GF-D8 (cell line): ENCODE measurements around the gene MAPKAP1.
"Not testable (repeated sequence)": the region's sequence is repeated elsewhere in the genome, so short reads cannot be mapped to it uniquely, and the experiment has no call there.

ENCODE experiments used
- DNase-seq: peaks from one replicate; lab custom pipeline; 2025; lab: John Stamatoyannopoulos, UW

The MAPKAP1 gene

GRCh38 chr9:125603478-125604021 lies 103.5 kb downstream of the MAPKAP1 start:
- DNase-seq, result no peak

GRCh38 chr9:125601961-125602360 lies 105.0 kb downstream of the MAPKAP1 start:
- DNase-seq, result no peak

GRCh38 chr9:125600194-125600593 lies 106.8 kb downstream of the MAPKAP1 start:
- no peak for DNase-seq

- no peak for DNase-seq
Measured at GRCh38 chr9:125594223-125594610, 112.8 kb downstream of the MAPKAP1 start.

GRCh38 chr9:125593581-125594222 lies 113.3 kb downstream of the MAPKAP1 start:
- DNase-seq, result no peak

GRCh38 chr9:125591888-125592287 lies 115.1 kb downstream of the MAPKAP1 start:
- DNase-seq, result no peak

- DNase-seq, result no peak
Measured at GRCh38 chr9:125591245-125591644, 115.8 kb downstream of the MAPKAP1 start.

- no peak for DNase-seq
Measured at GRCh38 chr9:125589287-125589686, 117.7 kb downstream of the MAPKAP1 start.

GRCh38 chr9:125587819-125588460 lies 119.1 kb downstream of the MAPKAP1 start:
- DNase-seq, result no peak

- DNase-seq, result no peak
Measured at GRCh38 chr9:125586172-125586511, 120.9 kb downstream of the MAPKAP1 start.

- no peak for DNase-seq
Measured at GRCh38 chr9:125585503-125586171, 121.4 kb downstream of the MAPKAP1 start.

- DNase-seq, result no peak
Measured at GRCh38 chr9:125580701-125581286, 126.2 kb downstream of the MAPKAP1 start.

GRCh38 chr9:125579030-125579932 lies 127.7 kb downstream of the MAPKAP1 start:
- no peak for DNase-seq

- no peak for DNase-seq
Measured at GRCh38 chr9:125574126-125574877, 132.7 kb downstream of the MAPKAP1 start.

GRCh38 chr9:125572461-125572860 lies 134.5 kb downstream of the MAPKAP1 start:
- DNase-seq, result not testable (repeated sequence)

- not testable (repeated sequence) for DNase-seq
Measured at GRCh38 chr9:125571824-125572223, 135.2 kb downstream of the MAPKAP1 start.

- no peak for DNase-seq
Measured at GRCh38 chr9:125570246-125570645, 136.8 kb downstream of the MAPKAP1 start.

- DNase-seq, result no peak
Measured at GRCh38 chr9:125568621-125569020, 138.4 kb downstream of the MAPKAP1 start.

- DNase-seq, result not testable (repeated sequence)
Measured at GRCh38 chr9:125566051-125566450, 141.0 kb downstream of the MAPKAP1 start.

GRCh38 chr9:125565126-125565525 lies 141.9 kb downstream of the MAPKAP1 start:
- DNase-seq, result no peak

- DNase-seq, result no peak
Measured at GRCh38 chr9:125564631-125565030, 142.4 kb downstream of the MAPKAP1 start.
